A549 (cell line): ENCODE measurements around the gene RFESD.

ENCODE experiments used
- BHLHE40 ChIP-seq: IDR thresholded peaks from 2 replicates; pipeline ENCODE4 v1.6.1; 2012; ENCODE audit warnings: low read depth, low read length, inconsistent platforms
- CTCF ChIP-seq: fragments of >200 bp; sonication (Bioruptor Twin); formaldehyde crosslinking; IDR thresholded peaks from 3 replicates; pipeline ENCODE4 v1.5.1; 2016
- EP300 ChIP-seq, 2 experiments: fragments of >200 bp; sonication (Bioruptor Twin); formaldehyde crosslinking; IDR thresholded peaks; 2 replicates in 1 of 2; 3 replicates in 1 of 2; pipeline ENCODE4 v1.6.1; 2016 to 2017
- MAX ChIP-seq: IDR thresholded peaks from 2 replicates; pipeline ENCODE4 v1.6.1; 2012
- NPAS2 ChIP-seq: fragments of 250-450 bp; sonication (Bioruptor Pico); IDR thresholded peaks from 2 replicates; pipeline ENCODE4 v1.8.0; 2022; ENCODE audit warnings: mild to moderate bottlenecking, moderate library complexity, borderline replicate concordance
- POLR2A ChIP-seq: IDR thresholded peaks from 2 replicates; pipeline ENCODE4 v1.6.1; 2012; ENCODE audit warnings: mild to moderate bottlenecking, low read length
- REST ChIP-seq: fragments of 200-600 bp; sonication (generic); IDR thresholded peaks from 2 replicates; pipeline ENCODE4 v1.6.1; 2016; ENCODE audit warnings: antibody characterized with exemption, mild to moderate bottlenecking, moderate library complexity

GRCh38 chr5:95682891-95683290 is 36.3 kb downstream of the RFESD start, which contains the start of gene SPATA9:
- TF ChIP-seq POLR2A (no peak), NPAS2 (CRISPR knock-in tag) (no peak), CTCF (no peak), BHLHE40 (no peak), MAX (no peak), EP300 (IDR thresholded peaks at IDR 0.05) (no peak), REST (no peak)
